HepG2 (cell line): ENCODE data around the gene PPM1G. TPM values are rescaled to one million over a fixed set of nuclear protein-coding genes. Genes with fewer than 3 reads are reported as not detected.
A peak's percentile ranks its signal among the peaks of the same experiment; 100 is the strongest.

Source experiments
- DNMT3B ChIP-seq: conservative IDR thresholded peaks from 2 replicates; pipeline ENCODE4 v1.6.1; 2016; ENCODE audit warnings: missing biosample characterization, control low read depth
- EEA1 ChIP-seq: sonication (generic); formaldehyde crosslinking; IDR thresholded peaks from 2 replicates; pipeline ENCODE4 v1.5.1; 2020; ENCODE audit warnings: mild to moderate bottlenecking, missing genetic modification reagents, borderline replicate concordance
- ETV6 ChIP-seq: sonication (generic); formaldehyde crosslinking; conservative IDR thresholded peaks from 2 replicates; pipeline ENCODE4 v1.4.0; 2020; ENCODE audit warnings: missing genetic modification reagents
- FUBP1 ChIP-seq: sonication (generic); formaldehyde crosslinking; IDR thresholded peaks from 2 replicates; pipeline ENCODE4 v1.5.1; 2020; ENCODE audit warnings: missing genetic modification reagents, mild to moderate bottlenecking, borderline replicate concordance
- HNF4A ChIP-seq: sonication (generic); formaldehyde crosslinking; IDR thresholded peaks from 2 replicates; pipeline ENCODE4 v1.4.0; 2020; ENCODE audit warnings: missing genetic modification reagents
- KAT2B ChIP-seq: fragments of 150-350 bp; IDR thresholded peaks from 2 replicates; pipeline ENCODE4 v1.6.1; 2014; ENCODE audit warnings: low read depth, low read length, borderline replicate concordance
- KDM1A ChIP-seq: IDR thresholded peaks from 2 replicates; pipeline ENCODE4 v1.6.1; 2016; ENCODE audit warnings: missing compliant biosample characterization
- KDM2A ChIP-seq: sonication (generic); formaldehyde crosslinking; IDR thresholded peaks from 2 replicates; pipeline ENCODE4 v1.4.0; 2020; ENCODE audit warnings: low read depth, missing genetic modification reagents, borderline replicate concordance
- MEF2D ChIP-seq: sonication (generic); formaldehyde crosslinking; IDR thresholded peaks from 2 replicates; pipeline ENCODE4 v1.5.1; 2020; ENCODE audit warnings: mild to moderate bottlenecking, missing genetic modification reagents
- NFIC ChIP-seq: IDR thresholded peaks from 2 replicates; pipeline ENCODE4 v1.6.1; 2012; ENCODE audit warnings: mild to moderate bottlenecking, low read length, inconsistent platforms
- POLR2A ChIP-seq, 2 experiments: IDR thresholded peaks; 2 replicates each; pipeline ENCODE4 v1.6.1; 2011; ENCODE audit warnings: low read depth in 2 of 2, low read length in 2 of 2, mild to moderate bottlenecking in 1 of 2, moderate library complexity in 1 of 2; ENCODE audit not compliant: insufficient read depth in 1 of 2
- PRDM4 ChIP-seq: sonication (generic); formaldehyde crosslinking; IDR thresholded peaks from 2 replicates; pipeline ENCODE4 v1.9.0; 2021; ENCODE audit warnings: missing genetic modification reagents, borderline replicate concordance
- SIN3A ChIP-seq: IDR thresholded peaks from 2 replicates; pipeline ENCODE4 v1.6.1; 2011; ENCODE audit warnings: low read depth, mild to moderate bottlenecking, control low read depth, low read length, borderline replicate concordance
- STAG1 ChIP-seq: sonication (generic); formaldehyde crosslinking; IDR thresholded peaks from 2 replicates; pipeline ENCODE4 v1.4.0; 2020; ENCODE audit warnings: missing genetic modification reagents
- TRIM22 ChIP-seq: fragments of 450-650 bp; IDR thresholded peaks from 2 replicates; pipeline ENCODE4 v1.6.1; 2017
- ZNF24 ChIP-seq: fragments of 450-650 bp; IDR thresholded peaks from 2 replicates; pipeline ENCODE4 v1.6.1; 2017; ENCODE audit warnings: antibody characterized with exemption, mild to moderate bottlenecking
- ZNF441 ChIP-seq: sonication (generic); formaldehyde crosslinking; IDR thresholded peaks from 2 replicates; pipeline ENCODE4 v1.7.0; 2021; ENCODE audit warnings: missing genetic modification reagents, borderline replicate concordance
- ZNF512B ChIP-seq: sonication (generic); formaldehyde crosslinking; IDR thresholded peaks from 2 replicates; pipeline ENCODE4 v1.5.1; 2020; ENCODE audit warnings: missing genetic modification reagents, mild to moderate bottlenecking, borderline replicate concordance
- ZNF577 ChIP-seq: sonication (generic); formaldehyde crosslinking; IDR thresholded peaks from 2 replicates; pipeline ENCODE4 v1.4.0; 2020; ENCODE audit warnings: mild to moderate bottlenecking, low read depth, missing genetic modification reagents, borderline replicate concordance
- polyA plus RNA-seq, 8 experiments: library from polyadenylated mRNA; depleted of rRNA in 3 of 8; stranded (reverse) in 7 of 8; unstranded in 1 of 8; fragments of >200 nt; fragmentation: Illumina TruSeq in 4 of 8; extraction: Trizol in 4 of 8; gene quantifications; 2 replicates each; pipeline versions ENCODE4 v1.2.1 to v1.2.3, GENCODE V29; 2011 to 2016; ENCODE audit warnings: low read depth in 4 of 8, missing spikeins in 1 of 8, mixed read lengths in 1 of 8; ENCODE audit not compliant: insufficient read depth in 1 of 8
- total RNA-seq, 5 experiments: library from RNA; depleted of rRNA; stranded (reverse); fragments of >200 nt; fragmentation: Illumina TruSeq; extraction: Trizol; gene quantifications; 2 replicates each; pipeline ENCODE4 v1.2.3, GENCODE V29; 2016; ENCODE audit warnings: low read depth in 1 of 5
- TF ChIP-seq, protein P1 (sequence below): sonication (generic); formaldehyde crosslinking; IDR thresholded peaks from 2 replicates; pipeline ENCODE4 v1.5.0; 2020; ENCODE audit warnings: missing genetic modification reagents

Gene PPM1G
- total and polyA plus RNA-seq, 2 of the 13 experiments (the other 11 are each of a cell fraction or from before 2014, with no cell fraction given) = 58.2 to 213 TPM

DNA sequence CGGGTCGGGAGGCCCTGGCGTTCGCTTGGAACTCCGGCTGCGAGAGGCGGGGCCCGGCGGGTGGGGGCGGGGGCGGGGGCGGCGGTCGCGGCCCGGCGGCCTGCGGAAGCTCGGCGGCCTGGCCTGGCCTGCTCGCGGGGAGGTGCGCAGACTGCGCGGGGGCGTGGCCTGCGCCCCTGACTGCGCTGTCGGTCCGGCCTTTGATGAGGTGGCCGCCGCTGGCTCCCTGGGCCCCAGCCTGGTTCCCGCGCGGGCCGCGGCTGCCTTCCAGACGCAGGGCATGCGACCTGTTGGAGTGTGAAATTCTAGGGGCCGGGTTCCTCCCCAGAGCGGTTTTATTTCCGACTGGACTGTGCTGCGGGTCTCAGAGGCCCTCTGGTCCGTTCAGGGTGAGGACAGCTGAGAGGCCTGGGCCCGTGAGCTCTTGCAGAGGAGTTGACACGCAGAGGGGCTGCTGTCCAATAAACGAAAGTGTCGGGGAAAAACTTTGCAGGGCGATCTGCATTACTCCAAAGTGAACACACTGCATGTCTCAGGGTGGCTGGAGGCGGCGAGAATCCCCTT is 19.7 kb upstream of the PPM1G start (continued):
- TF ChIP-seq PRDM4 (no peak), SIN3A (0 out of 2 replicates have a peak, but pooled peaks have one; percentile 27), HNF4A (CRISPR knock-in tag) (peak; percentile 38; the same call in 1 of the 2 replicates), POLR2A (IDR thresholded peaks at IDR 0.05; ENCODE audit: insufficient read depth in 1 of 2, low read depth in 2 of 2, low read length in 2 of 2) (peak; percentile 66 to 68), NFIC (no peak), KDM2A (0 out of 2 replicates have a peak, but pooled peaks have one; percentile 4), FUBP1 (no peak), TRIM22 (no peak), ZNF24 (no peak), ETV6 (CRISPR knock-in tag) (no peak), ZNF512B (CRISPR knock-in tag) (no peak), KDM1A (CRISPR knock-in tag) (no peak), ZNF441 (CRISPR knock-in tag) (no peak; the same call in none of the 2 replicates), EEA1 (CRISPR knock-in tag) (no peak), KAT2B (no peak), MEF2D (no peak), STAG1 (CRISPR knock-in tag) (peak; percentile 28; the same call in 1 of the 2 replicates), DNMT3B (CRISPR knock-in tag) (no peak), ZNF577 (0 out of 2 replicates have a peak, but pooled peaks have one; percentile 64)
- TF ChIP-seq, protein P1, sequence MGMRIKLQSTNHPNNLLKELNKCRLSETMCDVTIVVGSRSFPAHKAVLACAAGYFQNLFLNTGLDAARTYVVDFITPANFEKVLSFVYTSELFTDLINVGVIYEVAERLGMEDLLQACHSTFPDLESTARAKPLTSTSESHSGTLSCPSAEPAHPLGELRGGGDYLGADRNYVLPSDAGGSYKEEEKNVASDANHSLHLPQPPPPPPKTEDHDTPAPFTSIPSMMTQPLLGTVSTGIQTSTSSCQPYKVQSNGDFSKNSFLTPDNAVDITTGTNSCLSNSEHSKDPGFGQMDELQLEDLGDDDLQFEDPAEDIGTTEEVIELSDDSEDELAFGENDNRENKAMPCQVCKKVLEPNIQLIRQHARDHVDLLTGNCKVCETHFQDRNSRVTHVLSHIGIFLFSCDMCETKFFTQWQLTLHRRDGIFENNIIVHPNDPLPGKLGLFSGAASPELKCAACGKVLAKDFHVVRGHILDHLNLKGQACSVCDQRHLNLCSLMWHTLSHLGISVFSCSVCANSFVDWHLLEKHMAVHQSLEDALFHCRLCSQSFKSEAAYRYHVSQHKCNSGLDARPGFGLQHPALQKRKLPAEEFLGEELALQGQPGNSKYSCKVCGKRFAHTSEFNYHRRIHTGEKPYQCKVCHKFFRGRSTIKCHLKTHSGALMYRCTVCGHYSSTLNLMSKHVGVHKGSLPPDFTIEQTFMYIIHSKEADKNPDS (CRISPR knock-in tag) = no peak
